Calu3 (cell line): ENCODE data around the gene KANSL1. TPM values are rescaled to one million over a fixed set of nuclear protein-coding genes. Genes with fewer than 3 reads are reported as not detected.
"Not testable (repeated sequence)": the region's sequence is repeated elsewhere in the genome, so short reads cannot be mapped to it uniquely, and the experiment has no call there.

ENCODE experiments used
- BruUV-seq: library from RNA; stranded (reverse); fragments of 400-500 nt; replicated peaks from 2 replicates; lab custom pipeline; 2021; lab: Mats Ljungman, UMichigan
- CTCF ChIA-PET: fragments of 300-600 bp; sonication (Branson Sonifier 250); formaldehyde crosslinking; loops from one replicate; lab custom pipeline; 2022; ENCODE audit warnings: antibody characterized with exemption; lab: Charles Lee
- DNase-seq: peaks from one replicate; pipeline ENCODE4 v3.0.0; 2022
- H3K27ac Mint-ChIP-seq: one replicate; pipeline ENCODE4 v1.8.0; 2022; ENCODE audit warnings: mixed read lengths; ENCODE audit not compliant: unreplicated experiment
- H3K27me3 Mint-ChIP-seq: one replicate; pipeline ENCODE4 v1.8.0; 2022; ENCODE audit warnings: mixed read lengths; ENCODE audit not compliant: unreplicated experiment
- H3K36me3 Mint-ChIP-seq: one replicate; pipeline ENCODE4 v1.8.0; 2022; ENCODE audit warnings: mild to moderate bottlenecking, moderate library complexity, mixed read lengths; ENCODE audit not compliant: insufficient read depth, unreplicated experiment
- H3K4me1 Mint-ChIP-seq: one replicate; pipeline ENCODE4 v1.8.0; 2022; ENCODE audit warnings: mild to moderate bottlenecking, low read depth, mixed read lengths; ENCODE audit not compliant: unreplicated experiment
- H3K4me3 Mint-ChIP-seq: one replicate; pipeline ENCODE4 v1.8.0; 2022; ENCODE audit warnings: mild to moderate bottlenecking, low read depth, moderate library complexity, mixed read lengths; ENCODE audit not compliant: unreplicated experiment
- H3K9me3 Mint-ChIP-seq: one replicate; pipeline ENCODE4 v1.8.0; 2022; ENCODE audit warnings: low read depth, mixed read lengths; ENCODE audit not compliant: unreplicated experiment
- intact Hi-C: fragments of 100-400 bp; cut with micrococcal nuclease; formaldehyde crosslinking; loops from one replicate; pipeline ENCODE4 v1.10.0; 2022; ENCODE audit not compliant: unreplicated experiment
- total RNA-seq: library from RNA; stranded (reverse); gene quantifications from 2 replicates; pipeline ENCODE4 v1.2.3, GENCODE V29; 2022
- TF ChIP-seq, protein P1 (sequence below): fragments of 200-600 bp; IDR thresholded peaks from one replicate; pipeline ENCODE4 v1.8.0; 2022; ENCODE audit warnings: antibody characterized with exemption; ENCODE audit not compliant: unreplicated experiment

The KANSL1 gene
- total RNA-seq, 1 experiment from 2014 or later, result 190 TPM

DNA sequence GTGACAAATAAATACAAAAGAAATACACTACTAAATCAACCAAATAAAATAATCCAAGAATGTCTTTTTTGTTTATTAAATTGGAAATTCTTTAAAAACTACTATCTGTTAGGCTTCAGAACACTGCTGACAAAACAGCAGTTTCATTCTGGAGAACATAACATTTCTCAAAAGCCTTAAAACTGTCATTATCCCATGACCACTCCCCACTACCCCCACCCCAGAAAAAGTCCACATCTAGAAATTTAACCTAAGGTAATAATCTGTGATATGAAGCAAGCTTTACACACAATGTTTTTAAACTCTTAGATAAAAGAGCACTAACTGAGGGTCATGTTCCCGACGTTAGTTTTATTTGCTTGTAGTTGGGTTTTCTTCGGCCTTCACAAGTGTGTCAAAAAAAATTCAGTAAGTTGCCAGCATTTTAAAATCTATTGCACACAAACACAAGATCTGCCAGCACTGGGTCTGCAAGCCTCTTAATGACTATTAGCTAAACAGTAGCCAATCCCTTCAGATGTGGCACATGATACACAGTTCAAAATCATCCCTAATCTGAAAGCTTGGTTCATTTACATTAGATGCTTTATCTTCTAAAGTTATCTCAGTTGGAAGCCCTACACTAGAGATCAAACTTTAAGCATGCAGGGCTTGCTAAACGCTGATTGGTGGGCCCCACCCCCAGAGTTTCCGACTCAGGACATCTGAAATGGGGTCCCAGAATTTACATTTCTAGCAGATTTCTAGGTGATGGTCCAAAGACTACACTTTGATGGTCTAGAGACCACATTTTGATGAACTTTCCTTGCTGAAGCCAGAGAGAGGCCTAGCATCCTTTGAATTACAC, 75.2 kb downstream of the KANSL1 start:
- Mint-ChIP-seq H3K4me3 (no peak overlapping the region), H3K9me3 (no peaks in the 10 kb centered on the region), H3K27ac (no peak overlapping the region), H3K27me3 (no peaks in the 10 kb centered on the region), H3K4me1 (peaks cover 39% of the 10 kb centered on the region), H3K36me3 (no peaks in the 10 kb centered on the region)
- intact Hi-C loops, result no loop called here
- no TSS peak for BruUV-seq
- CTCF ChIA-PET, result no interaction called here
- DNase-seq, result no peak
- TF ChIP-seq, protein P1, sequence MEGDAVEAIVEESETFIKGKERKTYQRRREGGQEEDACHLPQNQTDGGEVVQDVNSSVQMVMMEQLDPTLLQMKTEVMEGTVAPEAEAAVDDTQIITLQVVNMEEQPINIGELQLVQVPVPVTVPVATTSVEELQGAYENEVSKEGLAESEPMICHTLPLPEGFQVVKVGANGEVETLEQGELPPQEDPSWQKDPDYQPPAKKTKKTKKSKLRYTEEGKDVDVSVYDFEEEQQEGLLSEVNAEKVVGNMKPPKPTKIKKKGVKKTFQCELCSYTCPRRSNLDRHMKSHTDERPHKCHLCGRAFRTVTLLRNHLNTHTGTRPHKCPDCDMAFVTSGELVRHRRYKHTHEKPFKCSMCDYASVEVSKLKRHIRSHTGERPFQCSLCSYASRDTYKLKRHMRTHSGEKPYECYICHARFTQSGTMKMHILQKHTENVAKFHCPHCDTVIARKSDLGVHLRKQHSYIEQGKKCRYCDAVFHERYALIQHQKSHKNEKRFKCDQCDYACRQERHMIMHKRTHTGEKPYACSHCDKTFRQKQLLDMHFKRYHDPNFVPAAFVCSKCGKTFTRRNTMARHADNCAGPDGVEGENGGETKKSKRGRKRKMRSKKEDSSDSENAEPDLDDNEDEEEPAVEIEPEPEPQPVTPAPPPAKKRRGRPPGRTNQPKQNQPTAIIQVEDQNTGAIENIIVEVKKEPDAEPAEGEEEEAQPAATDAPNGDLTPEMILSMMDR, result no peak

DNA sequence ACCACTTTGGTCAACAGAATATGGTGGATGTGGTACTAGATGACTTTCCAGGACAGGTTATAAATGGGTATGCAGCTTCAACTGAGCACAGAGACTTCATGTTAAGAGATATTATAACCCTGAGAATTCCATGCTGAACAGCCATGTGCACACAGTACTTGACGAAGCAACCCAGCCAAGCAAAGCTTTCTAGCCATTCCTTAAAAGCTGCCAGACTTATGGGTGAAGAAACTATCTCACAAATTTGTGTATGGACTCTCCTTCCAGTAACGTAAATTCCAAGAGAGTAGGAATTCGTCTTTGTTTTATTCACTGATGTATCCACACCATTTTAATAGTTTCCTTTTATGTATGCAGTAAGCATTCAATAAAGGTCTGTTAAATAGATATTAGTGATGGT, 76.1 kb downstream of the KANSL1 start:
- Mint-ChIP-seq H3K9me3 (no peaks in the 10 kb centered on the region), H3K36me3 (no peaks in the 10 kb centered on the region), H3K4me1 (peaks cover 42% of the 10 kb centered on the region), H3K27ac (no peak overlapping the region), H3K4me3 (no peak overlapping the region), H3K27me3 (no peaks in the 10 kb centered on the region)
- TF ChIP-seq, protein P1, result no peak
- no TSS peak for BruUV-seq
- intact Hi-C loops, result no loop called here
- no peak for DNase-seq
- CTCF ChIA-PET, result no interaction called here

DNA sequence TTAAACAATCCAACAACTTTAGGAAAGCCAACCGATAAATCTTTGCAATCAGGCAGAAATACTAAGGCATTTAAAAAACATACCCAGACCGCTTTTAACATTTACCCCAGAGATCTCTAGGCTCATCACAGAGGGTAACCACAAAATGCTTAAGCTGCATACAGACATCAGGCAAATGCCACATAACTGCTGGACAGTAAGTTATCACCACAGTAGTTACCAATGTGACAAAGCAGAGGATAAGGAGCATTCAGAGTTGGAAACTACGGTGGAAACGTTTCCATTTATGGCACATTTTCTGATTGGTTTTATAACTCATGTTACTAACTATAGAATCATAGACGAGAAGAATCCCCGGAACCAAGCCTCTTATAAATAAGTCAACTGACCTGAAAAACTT, 77.5 kb downstream of the KANSL1 start:
- DNase-seq, result no peak
- Mint-ChIP-seq H3K4me1 (peaks cover 31% of the 10 kb centered on the region), H3K27ac (no peak overlapping the region), H3K4me3 (no peak overlapping the region), H3K27me3 (no peaks in the 10 kb centered on the region), H3K36me3 (no peaks in the 10 kb centered on the region), H3K9me3 (no peaks in the 10 kb centered on the region)
- BruUV-seq, result no TSS peak
- TF ChIP-seq, protein P1, result no peak
- CTCF ChIA-PET, result no interaction called here
- intact Hi-C loops, result no loop called here

DNA sequence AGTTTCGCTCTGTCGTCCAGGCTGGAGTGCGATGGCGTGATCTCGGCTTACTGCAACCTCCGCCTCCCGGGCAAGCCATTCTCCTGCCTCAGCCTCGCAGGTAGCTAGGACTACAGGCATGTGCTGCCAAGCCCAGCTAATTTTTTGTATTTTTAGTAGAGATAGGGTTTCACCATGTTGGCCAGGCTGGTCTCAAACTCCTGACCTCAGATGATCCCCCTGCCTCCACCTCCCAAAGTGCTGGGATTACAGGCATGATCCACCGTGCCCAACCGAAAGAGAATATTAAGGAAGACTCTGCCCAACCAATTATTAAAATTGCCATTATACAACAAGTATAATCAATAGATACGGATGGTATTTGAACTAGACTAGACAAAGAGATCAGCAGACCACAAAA, 82.0 kb downstream of the KANSL1 start:
- H3K9me3 Mint-ChIP-seq, H3K4me3 Mint-ChIP-seq, BruUV-seq, H3K27ac Mint-ChIP-seq, DNase-seq, intact Hi-C loops, H3K27me3 Mint-ChIP-seq, H3K36me3 Mint-ChIP-seq, CTCF ChIA-PET: not testable (repeated sequence)
- peaks cover 44% of the 10 kb centered on the region for H3K4me1 Mint-ChIP-seq

DNA sequence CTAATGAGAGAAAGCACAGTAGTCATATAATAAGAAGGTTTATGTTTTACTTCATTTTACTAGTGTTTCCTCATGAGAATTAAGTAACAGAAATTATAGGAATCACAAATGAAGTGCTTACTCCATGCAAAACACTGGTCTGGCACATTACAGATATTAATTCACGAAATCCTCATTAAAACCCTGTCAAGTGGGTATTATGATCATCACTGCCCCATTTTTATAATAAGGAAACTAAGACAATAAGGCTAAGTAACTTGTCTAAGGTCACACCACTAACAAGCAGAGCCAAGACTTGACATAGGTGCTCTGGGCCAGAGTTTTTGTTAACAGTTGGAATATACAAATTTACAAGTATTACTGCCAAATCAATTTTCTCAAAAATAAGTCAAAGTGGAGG, 83.0 kb downstream of the KANSL1 start:
- CTCF ChIA-PET, result interaction anchor here (1.2 kb wide), 1 partner anchor 9 kb away, joined by 4 read pairs; no protein-coding TSS in a partner anchor
- Mint-ChIP-seq H3K27ac (no peak overlapping the region), H3K27me3 (no peaks in the 10 kb centered on the region), H3K4me1 (peaks cover 36% of the 10 kb centered on the region), H3K36me3 (peaks cover 9% of the 10 kb centered on the region), H3K4me3 (no peak overlapping the region), H3K9me3 (no peaks in the 10 kb centered on the region)
- no peak for DNase-seq
- no TSS peak for BruUV-seq
- TF ChIP-seq, protein P1, result no peak
- intact Hi-C loops, result no loop called here
